Activated T-helper 1 cell treated with Interleukin-2 at 50 U/mL for 16 hours (primary cell): ENCODE data around the gene NHS.

Source experiments
- DNase-seq: peaks from one replicate; pipeline ENCODE4 v3.0.0-alpha.2; 2020; ENCODE audit warnings: low read depth

The NHS gene

DNA sequence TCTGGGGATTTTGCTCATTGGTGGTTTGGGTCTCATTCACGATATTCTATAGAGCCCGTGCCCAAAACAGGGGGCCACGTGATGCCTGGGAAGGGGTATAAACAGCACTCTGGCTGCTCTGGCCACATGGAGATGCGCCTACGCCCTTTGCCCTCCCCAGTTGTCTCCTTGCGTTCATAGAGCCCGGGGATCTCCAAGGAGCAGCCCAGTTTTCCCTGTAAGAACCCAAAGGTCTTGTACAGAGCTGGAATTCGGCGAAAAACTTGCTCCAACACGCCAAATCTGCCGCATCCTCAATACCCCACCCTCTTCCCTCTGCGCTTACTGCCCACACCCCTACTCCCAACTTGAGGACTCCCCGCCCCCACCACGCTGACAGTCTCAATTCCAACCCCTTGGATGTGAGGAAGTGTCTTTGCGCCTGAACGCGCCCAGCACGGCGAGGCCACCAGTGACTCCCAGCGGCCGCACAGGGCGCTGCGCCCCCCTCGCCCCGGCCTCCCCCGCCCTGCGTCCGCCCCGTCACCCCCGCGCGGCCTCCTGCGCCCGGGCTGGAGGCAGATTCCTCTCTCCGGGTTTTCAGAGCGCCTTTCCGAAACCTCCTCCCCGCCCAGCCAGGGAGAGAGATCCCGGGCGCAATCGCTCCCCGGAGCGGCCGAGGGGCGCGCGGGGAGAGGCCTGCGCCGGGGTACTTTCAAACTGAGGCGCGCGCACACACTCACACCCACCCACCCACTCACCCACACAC lies at the start of gene NHS:
TSS of gene NHS (plus strand) at position 582 of the 748 bp plus-strand sequence. CDS start 558 bp downstream, outside the sequence.
- no peak for DNase-seq

DNA sequence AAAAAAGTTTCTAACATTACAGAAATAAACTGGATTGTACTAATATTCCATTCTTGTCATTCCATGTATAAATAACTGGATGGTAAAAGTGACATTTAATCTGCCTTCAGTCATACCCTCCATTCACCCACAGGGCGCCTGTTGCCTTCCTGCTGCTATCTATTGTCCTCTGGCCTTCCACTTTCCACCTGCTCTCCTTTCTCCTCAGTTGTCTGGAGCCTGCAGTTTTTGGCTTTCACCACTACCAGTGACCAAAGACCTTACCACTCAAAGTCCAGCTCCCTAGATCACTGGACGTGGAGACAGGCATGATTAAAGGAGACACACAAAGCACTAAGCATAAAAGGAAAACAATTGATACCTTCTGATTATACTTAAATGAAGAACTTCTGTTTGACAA lies 46.2 kb upstream of the NHS start:
- DNase-seq: no peak

DNA sequence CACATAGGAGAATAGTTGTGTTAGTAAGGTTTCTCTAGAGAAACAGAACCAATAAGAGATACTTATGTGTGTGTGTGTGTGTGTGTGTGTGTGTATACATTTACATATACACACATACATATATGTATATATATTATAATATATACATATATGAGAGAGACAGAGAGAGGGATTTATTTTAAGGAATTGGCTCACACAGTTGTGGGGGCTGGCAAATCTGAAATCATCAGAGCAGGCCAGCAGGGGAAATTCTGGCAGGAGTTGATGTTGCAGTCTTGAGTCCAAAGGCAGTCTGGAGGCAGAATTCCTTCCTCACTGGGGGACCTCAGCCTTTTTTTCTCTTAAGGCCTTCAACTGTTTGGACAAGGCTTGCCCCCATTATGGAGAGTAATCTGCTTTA lies 38.6 kb upstream of the NHS start:
- no peak for DNase-seq

DNA sequence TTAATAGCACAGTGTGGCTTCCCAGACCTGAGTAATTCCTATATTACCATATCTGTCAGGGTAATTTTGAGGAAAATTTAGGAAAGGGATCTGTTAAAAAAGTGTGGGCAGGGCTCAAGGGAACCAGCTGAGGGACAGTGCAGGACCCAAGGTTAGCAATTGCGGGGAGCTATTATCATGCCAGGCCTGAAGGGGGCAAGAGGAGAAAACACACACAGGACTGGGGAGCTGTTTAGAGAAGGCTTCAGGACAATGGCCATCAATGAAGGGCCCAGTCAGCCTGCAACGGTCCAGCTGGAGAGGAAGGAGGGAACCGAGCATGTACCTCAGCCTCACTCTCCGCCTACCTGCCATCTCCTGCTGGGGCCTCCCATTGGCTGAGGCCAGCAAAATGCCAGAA lies 19.0 kb upstream of the NHS start:
- DNase-seq: no peak

DNA sequence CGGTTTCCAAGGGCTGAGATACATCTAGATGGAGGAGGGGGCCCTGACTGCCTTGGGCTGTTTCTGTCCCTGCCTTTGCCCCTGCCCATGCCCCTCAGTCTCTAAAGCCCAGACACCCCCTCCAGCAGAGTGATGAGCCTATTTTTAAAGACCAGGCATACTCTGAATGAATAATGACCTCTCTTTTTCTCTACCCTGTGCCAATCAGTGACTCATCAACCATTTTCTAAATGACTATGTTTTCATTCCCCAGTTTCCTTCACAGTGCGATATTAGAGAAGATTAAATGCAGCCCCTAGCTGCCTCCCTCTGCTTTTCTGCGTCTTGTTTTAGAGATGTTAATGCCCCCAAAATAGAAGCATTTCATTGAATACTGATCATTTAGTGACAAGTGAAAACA lies 15.5 kb upstream of the NHS start:
- DNase-seq: no peak

DNA sequence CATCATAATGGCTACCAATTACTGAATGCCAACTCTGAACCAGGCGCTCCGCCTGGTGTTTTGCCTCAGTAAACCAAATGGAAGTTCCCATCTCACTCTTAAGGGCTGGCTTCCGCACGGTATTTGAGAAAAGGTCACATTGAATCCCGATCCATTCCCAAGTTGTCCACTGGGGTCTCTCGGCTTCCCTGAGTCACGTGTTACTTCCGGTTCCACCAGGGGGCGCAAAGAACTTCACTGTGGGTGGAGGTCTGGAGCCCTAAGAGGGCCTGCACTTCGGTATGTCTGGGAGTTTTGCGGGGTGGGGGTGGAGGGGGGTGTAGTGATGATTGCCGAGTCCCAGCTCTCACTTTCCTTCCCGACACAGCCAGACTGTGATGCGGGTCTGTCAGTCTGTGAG lies 13.4 kb upstream of the NHS start:
- no peak for DNase-seq

DNA sequence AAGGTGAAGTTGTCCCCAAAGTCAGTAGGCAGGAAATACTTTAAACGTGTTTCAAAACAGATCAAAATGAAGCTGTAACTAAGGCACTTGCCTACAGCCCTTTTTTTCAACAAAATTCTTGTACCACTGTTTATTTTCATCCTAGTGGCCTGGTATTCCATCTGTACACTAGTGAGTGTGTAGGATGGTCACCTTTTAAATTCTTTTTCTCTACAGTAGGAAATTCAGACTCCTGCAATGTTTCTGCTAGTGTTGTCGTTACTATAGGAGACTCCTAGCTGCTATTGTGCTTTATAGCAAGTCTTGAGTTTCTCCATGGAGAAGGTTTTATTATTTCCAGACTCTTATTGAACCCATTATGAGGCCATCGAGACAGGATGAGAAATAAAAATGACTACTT lies 7.0 kb upstream of the NHS start:
- no peak for DNase-seq

DNA sequence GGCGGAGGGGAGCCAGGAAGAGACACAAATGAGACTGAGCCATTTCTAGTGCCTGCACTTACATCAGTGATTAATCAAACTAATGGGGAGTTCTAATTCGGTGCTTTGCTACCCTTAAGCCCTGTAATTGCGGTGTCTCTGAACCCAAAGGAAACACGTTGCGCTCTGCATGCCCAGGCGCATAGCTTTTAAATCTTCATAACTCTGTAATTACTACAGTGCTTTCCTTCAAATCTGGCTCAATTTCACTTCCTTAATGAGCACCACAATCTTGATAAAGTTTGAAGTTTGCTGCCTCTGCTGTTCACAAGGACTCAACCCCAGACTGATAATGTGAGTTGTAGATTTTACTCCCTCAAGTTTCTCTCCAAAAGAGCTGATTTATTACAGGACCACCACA lies 5.7 kb upstream of the NHS start:
- no peak for DNase-seq

DNA sequence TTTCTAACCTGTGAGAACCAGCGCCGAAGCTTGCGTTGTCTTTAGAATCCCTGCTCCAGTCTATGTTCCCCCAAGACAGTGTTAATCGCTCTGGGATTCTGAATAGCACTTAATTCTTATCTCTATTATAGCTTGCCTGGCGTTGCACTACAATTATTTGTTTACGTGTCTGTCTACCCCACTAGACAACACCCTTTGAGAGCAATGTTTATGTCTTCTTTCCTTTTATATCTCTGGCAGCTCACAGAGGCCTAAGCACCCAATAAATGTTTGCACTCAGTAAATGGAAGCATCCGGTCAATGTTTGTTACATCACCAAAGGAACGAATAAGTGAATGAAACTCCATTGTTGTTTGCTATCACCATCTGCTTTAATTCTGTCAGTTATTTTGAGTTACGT lies 4.8 kb upstream of the NHS start:
- no peak for DNase-seq

DNA sequence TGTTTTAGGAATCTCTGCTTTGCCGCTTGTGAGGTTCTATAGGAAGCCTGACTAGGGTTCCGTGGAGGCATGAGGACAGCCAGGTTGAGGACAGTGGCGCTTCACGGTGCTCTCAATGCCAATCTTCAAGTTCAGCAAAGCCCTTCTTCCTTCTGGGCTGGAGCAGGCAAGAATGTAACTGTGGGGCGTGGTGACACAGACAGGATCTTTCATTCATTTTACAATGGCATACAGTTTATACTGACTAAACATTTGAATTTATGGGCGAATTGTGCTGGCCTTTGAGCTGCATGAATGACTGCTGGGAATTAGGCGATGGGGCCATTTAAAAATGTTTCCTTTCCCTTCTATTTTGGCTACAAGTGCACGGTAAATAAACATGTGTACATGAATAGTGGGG lies 2.9 kb upstream of the NHS start:
- DNase-seq: no peak

DNA sequence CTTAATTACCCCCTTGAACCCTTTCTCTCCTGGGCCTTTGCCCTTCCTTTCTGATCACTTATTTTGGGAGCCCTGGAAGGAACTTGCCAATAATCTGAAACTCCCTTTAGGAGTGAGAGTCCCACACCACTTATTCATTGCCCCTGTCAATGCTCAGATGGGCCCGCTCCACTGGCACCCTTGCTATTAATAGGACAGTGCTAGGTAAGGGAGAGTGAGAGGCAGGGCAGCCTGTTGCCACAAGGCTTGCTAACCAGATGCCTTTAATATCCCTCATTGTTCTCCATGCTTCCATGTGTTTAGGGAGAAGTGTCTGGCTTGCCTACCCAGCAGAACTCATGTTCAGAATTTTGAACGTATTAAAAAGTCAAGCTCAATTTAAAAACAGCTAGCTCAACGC lies 1.7 kb upstream of the NHS start:
- no peak for DNase-seq

DNA sequence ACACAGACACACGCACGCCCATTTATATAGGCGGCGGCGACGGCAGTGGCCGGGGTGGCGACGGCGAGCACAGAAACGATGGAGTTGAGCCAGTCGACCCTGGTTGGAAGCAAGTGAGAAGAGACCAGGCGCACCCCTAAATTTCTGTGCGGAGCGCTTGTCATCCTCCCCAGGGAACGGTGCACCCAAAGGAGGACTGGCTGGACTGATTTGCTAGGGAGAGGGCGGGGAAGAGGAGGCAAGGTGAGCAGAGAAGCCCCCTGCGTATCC lies 302 bp downstream of the NHS start:
- DNase-seq: no peak

DNA sequence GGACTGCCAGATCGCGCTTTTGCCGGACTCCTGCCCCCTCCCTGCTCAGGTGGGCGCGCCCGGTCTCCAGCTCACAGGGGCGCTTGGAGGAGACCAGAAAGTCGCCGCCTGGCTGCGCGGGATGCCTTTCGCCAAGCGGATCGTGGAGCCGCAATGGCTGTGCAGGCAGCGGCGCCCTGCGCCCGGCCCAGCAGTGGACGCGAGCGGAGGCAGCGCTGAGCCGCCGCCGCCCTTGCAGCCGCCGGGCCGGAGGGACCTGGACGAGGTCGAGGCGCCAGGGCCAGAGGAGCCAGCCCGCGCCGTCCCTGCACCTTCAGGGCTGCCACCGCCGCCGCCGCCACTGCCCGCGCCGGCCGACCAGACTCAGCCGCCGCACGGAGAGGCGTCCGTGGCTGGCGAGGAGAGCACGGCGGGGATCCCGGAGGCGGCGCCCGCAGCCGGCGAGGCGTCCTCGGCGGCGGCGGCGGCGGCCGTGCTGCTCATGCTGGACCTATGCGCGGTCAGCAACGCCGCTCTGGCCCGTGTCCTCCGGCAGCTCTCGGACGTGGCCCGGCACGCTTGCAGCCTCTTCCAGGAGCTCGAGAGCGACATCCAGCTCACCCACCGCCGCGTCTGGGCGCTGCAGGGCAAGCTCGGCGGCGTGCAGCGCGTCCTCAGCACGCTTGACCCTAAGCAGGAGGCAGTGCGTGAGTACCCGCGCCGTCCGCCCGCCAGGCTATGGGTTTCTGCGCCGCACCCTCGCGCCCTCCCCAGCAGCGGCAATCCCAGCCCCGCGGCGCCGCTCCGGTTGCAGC lies 834 bp downstream of the NHS start:
- no peak for DNase-seq

DNA sequence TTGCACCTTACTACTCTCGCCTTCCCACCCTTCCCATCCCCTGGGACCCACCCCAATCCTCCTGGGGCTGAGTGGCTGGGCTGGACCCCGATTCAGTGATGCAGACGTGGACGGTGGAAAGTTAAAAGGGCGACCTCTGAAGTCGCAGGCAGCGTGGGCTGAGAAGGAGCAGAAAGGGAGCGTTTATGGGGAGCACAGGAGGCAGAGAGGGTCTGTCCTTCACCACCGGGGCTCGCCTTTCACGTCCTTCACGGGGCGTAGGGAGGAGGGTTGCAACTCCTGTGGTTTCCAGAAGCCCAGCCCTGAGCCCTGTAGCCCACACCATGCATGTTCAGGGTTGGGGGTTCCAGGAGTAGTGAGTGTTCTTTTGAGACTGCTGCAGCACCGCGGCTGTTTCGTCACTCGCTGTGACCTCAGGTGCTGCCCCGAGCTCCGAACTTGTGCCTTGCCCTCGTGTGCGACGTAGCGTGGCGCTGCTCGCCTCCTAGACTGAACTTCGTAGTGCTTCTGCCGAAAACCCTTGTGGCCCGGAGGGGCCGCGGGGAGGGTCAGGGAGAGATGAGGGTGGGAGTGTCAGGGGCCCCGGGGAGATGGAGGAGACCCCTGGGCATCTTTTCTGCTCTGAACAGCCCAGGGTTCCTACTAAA lies 1.6 kb downstream of the NHS start:
- DNase-seq: no peak

DNA sequence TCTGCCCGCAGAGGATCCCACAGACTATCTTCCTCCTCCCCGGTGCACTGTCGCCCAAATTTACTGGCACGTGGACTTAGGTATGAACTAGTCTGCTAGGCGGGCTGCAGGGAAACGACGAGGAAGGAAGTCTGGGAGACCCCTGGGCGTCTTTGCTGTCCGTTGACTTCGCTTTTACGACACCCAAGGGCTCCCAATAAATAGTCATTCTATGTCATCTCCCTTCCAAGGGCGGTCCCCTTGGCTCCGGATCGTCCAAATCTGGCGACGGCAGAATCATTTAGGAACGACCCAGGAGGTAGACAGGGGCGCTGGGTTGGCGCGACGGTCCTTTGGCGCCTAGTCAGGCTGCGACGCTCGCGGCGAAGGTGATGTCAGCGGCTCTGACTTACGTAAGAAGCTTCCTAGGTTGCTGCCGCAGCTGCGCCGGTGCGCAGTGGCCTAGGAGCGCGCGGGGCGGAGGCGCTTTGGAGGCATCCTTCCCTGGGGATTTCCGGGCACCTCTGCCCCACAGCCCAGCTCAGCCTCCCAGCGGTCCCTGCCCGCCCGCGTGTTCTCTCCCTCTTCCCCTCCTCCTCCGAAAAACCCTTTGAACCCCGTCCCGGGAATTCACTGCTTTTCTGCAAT lies 2.2 kb downstream of the NHS start:
- no peak for DNase-seq

DNA sequence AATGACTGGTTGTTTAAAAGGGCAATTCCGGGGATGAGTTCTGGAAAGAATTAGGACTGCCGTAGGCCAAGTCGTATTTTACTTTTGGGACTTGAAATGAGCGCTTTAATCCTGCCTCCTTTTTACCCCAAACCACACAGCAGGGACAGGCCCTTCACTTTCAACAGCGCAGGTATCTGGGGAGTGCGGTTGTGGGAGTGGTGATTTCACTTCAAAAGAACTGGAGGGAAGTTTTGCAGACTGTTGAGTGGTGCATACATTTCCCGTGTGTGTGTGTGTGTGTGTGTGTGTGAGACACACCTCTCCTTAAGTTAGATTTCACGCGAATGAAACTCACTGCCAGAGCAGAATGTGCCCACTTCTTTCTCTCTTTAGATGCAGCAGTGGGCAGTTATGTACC lies 2.8 kb downstream of the NHS start:
- DNase-seq: no peak

DNA sequence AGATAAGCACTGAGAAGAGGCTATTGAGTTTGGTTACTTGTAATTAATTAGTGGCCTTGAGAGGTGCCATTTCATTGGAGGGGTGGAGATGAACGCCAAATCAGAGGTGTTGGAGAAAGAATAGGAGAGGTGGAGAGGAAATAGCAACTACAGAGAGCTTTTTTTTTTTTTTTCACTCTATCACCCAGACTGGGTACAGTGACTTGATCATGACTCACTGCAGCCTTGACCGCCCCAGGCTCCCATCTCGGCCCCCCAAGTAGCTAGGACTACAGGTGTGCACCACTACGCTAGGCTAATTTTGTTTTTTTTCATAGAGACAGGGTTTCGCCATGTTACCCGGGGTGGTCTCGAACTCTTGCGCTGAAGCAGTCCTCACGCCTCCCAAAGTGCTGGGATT lies 5.2 kb downstream of the NHS start:
- DNase-seq: no peak

DNA sequence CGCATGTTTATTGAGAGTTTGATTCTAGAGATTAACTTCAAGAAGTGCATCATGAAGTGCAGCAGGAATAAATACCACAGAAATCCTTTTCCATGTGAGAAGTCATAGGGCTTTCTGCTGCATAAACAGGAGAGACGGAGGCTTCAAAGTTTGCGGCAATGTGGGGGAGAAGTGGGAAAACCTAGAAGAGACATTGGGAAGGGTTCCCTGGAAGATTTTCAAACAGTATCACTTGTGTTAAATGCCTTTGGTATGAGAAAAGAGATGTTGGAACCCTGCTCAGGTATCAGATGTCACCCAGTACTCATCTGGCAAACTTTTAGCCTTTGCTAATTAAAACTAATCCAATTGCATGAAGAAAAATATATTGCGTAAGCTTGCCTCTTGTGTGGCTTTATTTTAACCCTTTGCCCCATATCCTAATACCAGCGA lies 15.4 kb downstream of the NHS start:
- no peak for DNase-seq

DNA sequence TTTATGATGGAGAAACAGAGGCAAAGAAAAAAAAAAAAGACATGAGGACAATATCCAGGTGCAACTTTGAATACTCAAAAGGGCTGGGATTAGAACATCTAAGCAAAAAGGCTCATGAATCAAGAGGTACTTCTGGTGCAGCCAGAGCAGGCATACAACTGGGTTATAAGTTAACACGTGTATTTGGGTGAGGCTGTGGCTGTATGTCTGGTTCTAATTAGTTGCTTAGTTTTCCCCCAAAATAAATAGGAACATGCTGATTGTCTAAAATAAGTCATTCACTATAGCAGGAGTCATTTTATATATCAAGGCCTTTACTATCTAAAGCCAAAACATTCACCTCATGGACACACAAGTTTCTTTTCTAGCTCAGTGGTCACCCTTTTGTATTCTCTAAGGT lies 20.2 kb downstream of the NHS start:
- no peak for DNase-seq

DNA sequence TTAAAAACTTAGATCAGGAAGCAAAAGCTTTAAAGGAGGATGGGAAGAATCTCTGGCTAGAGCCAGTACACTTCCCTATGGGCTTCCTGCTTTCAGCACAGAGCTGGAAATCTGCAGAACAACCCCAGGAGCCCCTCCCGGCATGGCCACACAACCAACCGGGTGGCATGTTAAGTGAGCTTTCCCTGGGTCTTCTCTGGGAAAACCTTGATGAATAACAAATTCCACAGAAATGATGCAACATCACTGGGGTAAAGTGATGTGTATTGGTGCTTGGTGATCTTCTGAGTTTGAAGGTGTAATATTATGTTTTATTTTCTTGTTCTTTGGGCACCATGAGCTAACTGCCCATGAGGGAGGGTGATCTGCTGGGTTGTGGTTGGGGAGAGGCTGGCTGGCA lies 22.1 kb downstream of the NHS start:
- DNase-seq: no peak

DNA sequence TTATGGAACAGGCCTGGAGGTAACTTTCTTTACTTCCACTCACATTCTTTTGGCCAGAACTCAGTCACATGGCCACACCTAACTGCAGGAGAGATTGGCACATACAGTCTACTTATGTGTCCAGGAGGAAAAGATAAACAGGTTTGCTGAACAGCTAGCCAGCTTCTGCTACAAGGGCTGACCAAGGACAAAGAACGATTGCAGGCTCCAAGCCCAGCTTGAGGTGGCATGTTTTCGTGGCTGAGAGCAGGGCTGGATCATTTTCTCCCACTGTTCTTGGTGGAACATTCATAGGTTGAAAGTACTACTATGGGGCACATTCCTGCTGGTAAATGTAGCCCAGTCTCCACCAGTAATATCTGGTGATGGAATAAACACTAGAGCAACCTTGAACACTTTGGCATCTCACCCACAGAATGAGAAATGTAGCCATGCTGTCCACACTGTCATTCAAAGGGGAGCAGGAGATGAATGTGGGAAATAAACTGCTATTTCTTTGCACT lies 28.2 kb downstream of the NHS start:
- DNase-seq: no peak

DNA sequence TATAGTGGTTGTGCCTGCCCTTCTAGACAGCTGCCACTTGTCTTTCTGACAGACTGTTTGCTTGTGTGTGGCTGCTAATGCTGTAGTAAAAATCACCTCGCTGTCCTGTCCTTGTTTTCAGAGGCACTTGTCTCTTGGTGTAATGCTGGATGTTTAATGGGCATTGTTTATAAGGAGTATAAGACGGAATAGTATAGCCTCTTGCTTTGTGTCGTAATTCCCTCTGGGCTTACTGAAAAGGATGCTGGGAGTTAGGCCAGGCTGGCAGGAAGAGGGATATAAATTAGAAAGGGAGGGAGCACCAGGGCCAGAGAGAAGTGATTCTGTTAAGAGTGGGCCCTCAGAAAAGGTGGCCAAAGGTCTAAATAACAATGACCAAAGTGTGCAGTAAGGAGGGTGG lies 29.0 kb downstream of the NHS start:
- no peak for DNase-seq
